G401 (cell line): Measurements from ENCODE around the gene NDE1. TPM values are rescaled to one million over a fixed set of nuclear protein-coding genes. Genes with fewer than 3 reads are reported as not detected.

Experiments
- DNase-seq: peaks from one replicate; pipeline ENCODE4 v3.0.0-alpha.2; 2015; ENCODE audit warnings: low spot score
- in situ Hi-C: cut with HindIII; loops from 2 replicates; pipeline ENCODE4 v1.10.0; 2016; ENCODE audit warnings: low sequenced_read_pairs, mixed read lengths
- total RNA-seq: library from RNA; depleted of rRNA; stranded (reverse); fragments of >200 nt; shearing (Covaris generic); gene quantifications from 2 replicates; pipeline ENCODE4 v1.2.3, GENCODE V29; 2014; rRNA removed

NDE1 gene
- total RNA-seq, 1 experiment from 2014 or later: 28.0 TPM

DNA sequence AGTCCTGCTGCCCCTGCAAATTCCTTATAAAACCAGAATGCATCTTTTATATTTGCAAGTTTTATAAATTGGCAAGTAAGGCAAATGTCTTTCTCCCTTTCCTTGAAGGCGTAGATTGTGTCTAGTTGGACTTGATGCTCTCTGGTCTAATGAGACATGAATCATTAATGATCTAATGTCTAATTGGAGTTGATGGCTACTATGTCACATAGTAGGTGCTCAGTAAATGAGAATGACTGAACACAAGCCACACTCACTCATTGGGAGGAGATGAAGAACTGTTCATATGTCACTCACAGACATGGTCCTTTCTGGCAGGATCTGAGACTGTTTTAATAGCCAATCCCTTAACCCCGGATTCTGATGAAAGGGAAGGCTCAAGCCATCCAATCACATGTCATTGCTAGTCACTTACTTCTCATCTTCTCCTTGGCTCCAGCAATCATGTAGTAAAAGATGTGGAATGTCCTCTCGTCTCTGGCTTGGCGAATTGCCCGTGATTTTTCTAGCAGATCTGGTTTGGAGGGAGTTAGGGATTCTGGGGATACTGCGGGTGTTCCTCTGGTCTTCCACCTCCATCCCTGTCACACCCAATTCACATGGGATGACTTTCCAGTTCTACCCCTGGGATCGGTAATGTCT is 125.7 kb downstream of the NDE1 start:
- in situ Hi-C loops: no loop called here
- DNase-seq: no peak

Other genes starting within 250 kb of the NDE1 start
- 20.8 and 32.9 TPM in 2 replicates for gene BMERB1, start 215.7 kb upstream of the NDE1 start, total RNA-seq
- gene MARF1, start 7.1 kb upstream of the NDE1 start, total RNA-seq: 4.4 and 12.5 TPM in 2 replicates
- not detected in 2 replicates for gene MYH11, start 206.8 kb downstream of the NDE1 start, total RNA-seq
- gene CEP20, start 238.4 kb downstream of the NDE1 start, total RNA-seq: 53.8 and 85.1 TPM in 2 replicates